GM23338 (cell line): Measurements from ENCODE around the gene VN1R5.

ENCODE experiments used
- CREB1 ChIP-seq: fragments of 250-450 bp; sonication (Bioruptor Pico); IDR thresholded peaks from 2 replicates; pipeline ENCODE4 v1.5.0; 2020; ENCODE audit warnings: low read depth, mild to moderate bottlenecking, moderate library complexity
- ETS1 ChIP-seq: IDR thresholded peaks from 2 replicates; pipeline ENCODE4 v1.6.1; 2016; ENCODE audit warnings: antibody characterized with exemption
- EZH2 ChIP-seq: fragments of 200-600 bp; sonication (generic); IDR thresholded peaks from one replicate; pipeline ENCODE4 v1.8.0; 2017; ENCODE audit warnings: antibody characterized with exemption, mild to moderate bottlenecking, low read depth; ENCODE audit not compliant: unreplicated experiment
- EZH2phosphoT487 ChIP-seq: fragments of 200-600 bp; sonication (generic); IDR thresholded peaks from one replicate; pipeline ENCODE4 v1.8.1; 2018; ENCODE audit warnings: antibody characterized with exemption; ENCODE audit not compliant: unreplicated experiment
- NANOG ChIP-seq: IDR thresholded peaks from 2 replicates; pipeline ENCODE4 v1.6.1; 2016; ENCODE audit warnings: antibody characterized with exemption, borderline replicate concordance
- POLR2AphosphoS5 ChIP-seq: IDR thresholded peaks from 2 replicates; pipeline ENCODE4 v1.6.1; 2016; ENCODE audit warnings: antibody characterized with exemption, low read depth
- REST ChIP-seq: IDR thresholded peaks from one replicate; pipeline ENCODE4 v1.6.1; 2018; ENCODE audit warnings: antibody characterized with exemption; ENCODE audit not compliant: unreplicated experiment
- ZNF114 ChIP-seq: fragments of 250-450 bp; sonication (Bioruptor Pico); IDR thresholded peaks from 2 replicates; pipeline ENCODE4 v1.5.0; 2020; ENCODE audit warnings: mild to moderate bottlenecking, moderate library complexity
- ZNF331 ChIP-seq: fragments of 250-450 bp; sonication (Bioruptor Pico); IDR thresholded peaks from 2 replicates; pipeline ENCODE4 v1.5.0; 2020; ENCODE audit warnings: low read depth, mild to moderate bottlenecking, moderate library complexity
- TF ChIP-seq, protein P1 (sequence below), 2 experiments: fragments of 200-600 bp in 1 of 2; sonication (generic) in 1 of 2; conservative IDR thresholded peaks; 2 replicates each; pipeline versions ENCODE4 v1.5.1 to v1.6.1; 2016 to 2017; ENCODE audit warnings: antibody characterized with exemption in 2 of 2, low read depth in 2 of 2, mild to moderate bottlenecking in 2 of 2, moderate library complexity in 1 of 2
- TF ChIP-seq, protein P2 (sequence below): fragments of 250-450 bp; sonication (Bioruptor Pico); IDR thresholded peaks from 2 replicates; pipeline ENCODE4 v1.5.0; 2020; ENCODE audit warnings: mild to moderate bottlenecking, moderate library complexity

DNA sequence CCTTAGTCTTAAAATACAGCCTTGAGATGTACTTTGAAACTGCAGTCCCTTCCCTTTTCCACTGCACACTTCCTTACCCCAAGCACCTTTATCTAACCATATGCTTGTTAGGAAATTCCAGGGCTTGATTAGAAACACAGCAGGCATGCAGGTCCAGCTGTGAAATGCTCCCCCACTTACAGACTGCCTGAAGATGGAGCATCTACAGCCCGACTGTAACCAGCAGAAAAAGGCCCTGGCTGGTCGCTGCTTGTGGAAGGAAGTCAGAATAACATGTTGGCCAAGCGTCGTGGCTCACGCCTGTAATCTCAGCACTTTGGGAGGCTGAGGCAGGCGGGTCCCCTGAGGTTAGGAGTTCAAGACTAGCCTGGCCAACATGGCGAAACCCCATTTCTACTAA, 37.2 kb downstream of the VN1R5 start:
- no peak for TF ChIP-seq EZH2
- TF ChIP-seq, protein P1, sequence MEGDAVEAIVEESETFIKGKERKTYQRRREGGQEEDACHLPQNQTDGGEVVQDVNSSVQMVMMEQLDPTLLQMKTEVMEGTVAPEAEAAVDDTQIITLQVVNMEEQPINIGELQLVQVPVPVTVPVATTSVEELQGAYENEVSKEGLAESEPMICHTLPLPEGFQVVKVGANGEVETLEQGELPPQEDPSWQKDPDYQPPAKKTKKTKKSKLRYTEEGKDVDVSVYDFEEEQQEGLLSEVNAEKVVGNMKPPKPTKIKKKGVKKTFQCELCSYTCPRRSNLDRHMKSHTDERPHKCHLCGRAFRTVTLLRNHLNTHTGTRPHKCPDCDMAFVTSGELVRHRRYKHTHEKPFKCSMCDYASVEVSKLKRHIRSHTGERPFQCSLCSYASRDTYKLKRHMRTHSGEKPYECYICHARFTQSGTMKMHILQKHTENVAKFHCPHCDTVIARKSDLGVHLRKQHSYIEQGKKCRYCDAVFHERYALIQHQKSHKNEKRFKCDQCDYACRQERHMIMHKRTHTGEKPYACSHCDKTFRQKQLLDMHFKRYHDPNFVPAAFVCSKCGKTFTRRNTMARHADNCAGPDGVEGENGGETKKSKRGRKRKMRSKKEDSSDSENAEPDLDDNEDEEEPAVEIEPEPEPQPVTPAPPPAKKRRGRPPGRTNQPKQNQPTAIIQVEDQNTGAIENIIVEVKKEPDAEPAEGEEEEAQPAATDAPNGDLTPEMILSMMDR (conservative IDR thresholded peaks at IDR 0.05; ENCODE audit: low read depth in 2 of 2), result no peak
- no peak for TF ChIP-seq REST
- no peak for TF ChIP-seq NANOG
- no peak for TF ChIP-seq ETS1
- no peak for TF ChIP-seq POLR2AphosphoS5
- TF ChIP-seq EZH2phosphoT487, result no peak
- no peak for TF ChIP-seq CREB1 (CRISPR knock-in tag)
- no peak for TF ChIP-seq ZNF114 (CRISPR knock-in tag)
- TF ChIP-seq ZNF331 (CRISPR knock-in tag), result no peak
- TF ChIP-seq, protein P2, sequence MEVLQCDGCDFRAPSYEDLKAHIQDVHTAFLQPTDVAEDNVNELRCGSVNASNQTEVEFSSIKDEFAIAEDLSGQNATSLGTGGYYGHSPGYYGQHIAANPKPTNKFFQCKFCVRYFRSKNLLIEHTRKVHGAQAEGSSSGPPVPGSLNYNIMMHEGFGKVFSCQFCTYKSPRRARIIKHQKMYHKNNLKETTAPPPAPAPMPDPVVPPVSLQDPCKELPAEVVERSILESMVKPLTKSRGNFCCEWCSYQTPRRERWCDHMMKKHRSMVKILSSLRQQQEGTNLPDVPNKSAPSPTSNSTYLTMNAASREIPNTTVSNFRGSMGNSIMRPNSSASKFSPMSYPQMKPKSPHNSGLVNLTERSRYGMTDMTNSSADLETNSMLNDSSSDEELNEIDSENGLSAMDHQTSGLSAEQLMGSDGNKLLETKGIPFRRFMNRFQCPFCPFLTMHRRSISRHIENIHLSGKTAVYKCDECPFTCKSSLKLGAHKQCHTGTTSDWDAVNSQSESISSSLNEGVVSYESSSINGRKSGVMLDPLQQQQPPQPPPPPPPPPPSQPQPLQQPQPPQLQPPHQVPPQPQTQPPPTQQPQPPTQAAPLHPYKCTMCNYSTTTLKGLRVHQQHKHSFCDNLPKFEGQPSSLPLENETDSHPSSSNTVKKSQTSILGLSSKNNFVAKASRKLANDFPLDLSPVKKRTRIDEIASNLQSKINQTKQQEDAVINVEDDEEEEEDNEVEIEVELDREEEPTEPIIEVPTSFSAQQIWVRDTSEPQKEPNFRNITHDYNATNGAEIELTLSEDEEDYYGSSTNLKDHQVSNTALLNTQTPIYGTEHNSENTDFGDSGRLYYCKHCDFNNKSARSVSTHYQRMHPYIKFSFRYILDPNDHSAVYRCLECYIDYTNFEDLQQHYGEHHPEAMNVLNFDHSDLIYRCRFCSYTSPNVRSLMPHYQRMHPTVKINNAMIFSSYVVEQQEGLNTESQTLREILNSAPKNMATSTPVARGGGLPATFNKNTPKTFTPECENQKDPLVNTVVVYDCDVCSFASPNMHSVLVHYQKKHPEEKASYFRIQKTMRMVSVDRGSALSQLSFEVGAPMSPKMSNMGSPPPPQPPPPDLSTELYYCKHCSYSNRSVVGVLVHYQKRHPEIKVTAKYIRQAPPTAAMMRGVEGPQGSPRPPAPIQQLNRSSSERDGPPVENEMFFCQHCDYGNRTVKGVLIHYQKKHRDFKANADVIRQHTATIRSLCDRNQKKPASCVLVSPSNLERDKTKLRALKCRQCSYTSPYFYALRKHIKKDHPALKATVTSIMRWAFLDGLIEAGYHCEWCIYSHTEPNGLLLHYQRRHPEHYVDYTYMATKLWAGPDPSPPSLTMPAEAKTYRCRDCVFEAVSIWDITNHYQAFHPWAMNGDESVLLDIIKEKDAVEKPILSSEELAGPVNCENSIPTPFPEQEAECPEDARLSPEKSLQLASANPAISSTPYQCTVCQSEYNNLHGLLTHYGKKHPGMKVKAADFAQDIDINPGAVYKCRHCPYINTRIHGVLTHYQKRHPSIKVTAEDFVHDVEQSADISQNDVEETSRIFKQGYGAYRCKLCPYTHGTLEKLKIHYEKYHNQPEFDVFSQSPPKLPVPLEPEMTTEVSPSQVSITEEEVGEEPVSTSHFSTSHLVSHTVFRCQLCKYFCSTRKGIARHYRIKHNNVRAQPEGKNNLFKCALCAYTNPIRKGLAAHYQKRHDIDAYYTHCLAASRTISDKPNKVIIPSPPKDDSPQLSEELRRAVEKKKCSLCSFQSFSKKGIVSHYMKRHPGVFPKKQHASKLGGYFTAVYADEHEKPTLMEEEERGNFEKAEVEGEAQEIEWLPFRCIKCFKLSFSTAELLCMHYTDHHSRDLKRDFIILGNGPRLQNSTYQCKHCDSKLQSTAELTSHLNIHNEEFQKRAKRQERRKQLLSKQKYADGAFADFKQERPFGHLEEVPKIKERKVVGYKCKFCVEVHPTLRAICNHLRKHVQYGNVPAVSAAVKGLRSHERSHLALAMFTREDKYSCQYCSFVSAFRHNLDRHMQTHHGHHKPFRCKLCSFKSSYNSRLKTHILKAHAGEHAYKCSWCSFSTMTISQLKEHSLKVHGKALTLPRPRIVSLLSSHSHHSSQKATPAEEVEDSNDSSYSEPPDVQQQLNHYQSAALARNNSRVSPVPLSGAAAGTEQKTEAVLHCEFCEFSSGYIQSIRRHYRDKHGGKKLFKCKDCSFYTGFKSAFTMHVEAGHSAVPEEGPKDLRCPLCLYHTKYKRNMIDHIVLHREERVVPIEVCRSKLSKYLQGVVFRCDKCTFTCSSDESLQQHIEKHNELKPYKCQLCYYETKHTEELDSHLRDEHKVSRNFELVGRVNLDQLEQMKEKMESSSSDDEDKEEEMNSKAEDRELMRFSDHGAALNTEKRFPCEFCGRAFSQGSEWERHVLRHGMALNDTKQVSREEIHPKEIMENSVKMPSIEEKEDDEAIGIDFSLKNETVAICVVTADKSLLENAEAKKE (CRISPR knock-in tag), result no peak
